ENCODE results near the gene HNRNPA1. TPM values are rescaled to one million over a fixed set of nuclear protein-coding genes. Genes with fewer than 3 reads are reported as not detected.

The HNRNPA1 gene
- total and polyA plus RNA-seq, 9 of the 15 experiments (the other 6 are each of a cell fraction or from before 2014, with no cell fraction given): 1,166 to 2,703 (median 1,815) TPM

GRCh38 chr12:54287261-54288157, 7.0 kb downstream of the HNRNPA1 start (continued):
- TF ChIP-seq TAF15 (IDR thresholded peaks at IDR 0.05; ENCODE audit: low read depth, low read length) (no peak), ZNF561 (CRISPR knock-in tag; conservative IDR thresholded peaks at IDR 0.05) (no peak), TAF9B (IDR thresholded peaks at IDR 0.05; ENCODE audit: partially characterized antibody) (no peak), ZNF644 (tag; IDR thresholded peaks at IDR 0.05; ENCODE audit: low read depth) (no peak), PYGO2 (tag; IDR thresholded peaks at IDR 0.05) (no peak), ZNF583 (CRISPR knock-in tag; IDR thresholded peaks at IDR 0.05) (no peak), THRA (IDR thresholded peaks at IDR 0.05) (no peak), ZNF316 (IDR thresholded peaks at IDR 0.05) (no peak), BRF2 (IDR thresholded peaks at IDR 0.05; ENCODE audit: borderline replicate concordance, insufficient read depth, insufficient read length) (no peak), IRF2 (CRISPR knock-in tag; IDR thresholded peaks at IDR 0.05) (no peak), MTA2 (IDR thresholded peaks at IDR 0.05; ENCODE audit: low read depth) (no peak), MYBL2 (IDR thresholded peaks at IDR 0.05; ENCODE audit: low read depth) (no peak), MYBL2 (CRISPR knock-in tag; IDR thresholded peaks at IDR 0.05; ENCODE audit: borderline replicate concordance) (no peak), FUS (optimal IDR thresholded peaks at IDR 0.05; ENCODE audit: low read depth, low read length) (no peak), HDAC6 (IDR thresholded peaks at IDR 0.05; ENCODE audit: low read depth, low read length) (no peak), CCAR2 (IDR thresholded peaks at IDR 0.05; ENCODE audit: low read depth, low read length) (no peak), KDM1A (IDR thresholded peaks at IDR 0.05) (no peak), TGIF2 (CRISPR knock-in tag; IDR thresholded peaks at IDR 0.05) (no peak), ZBTB7A (IDR thresholded peaks at IDR 0.05; ENCODE audit: borderline replicate concordance, control insufficient read depth, low read depth, low read length) (no peak), TCF15 (CRISPR knock-in tag; IDR thresholded peaks at IDR 0.05) (no peak), ZNF785 (CRISPR knock-in tag; IDR thresholded peaks at IDR 0.05) (no peak), PPARD (CRISPR knock-in tag; IDR thresholded peaks at IDR 0.05) (no peak), ZNF174 (CRISPR knock-in tag; IDR thresholded peaks at IDR 0.05) (no peak; the same call in 1 of the 2 replicates), SRSF3 (IDR thresholded peaks at IDR 0.05; ENCODE audit: insufficient read depth, low read length) (no peak), SAFB (IDR thresholded peaks at IDR 0.05; ENCODE audit: borderline replicate concordance, low read depth, low read length) (no peak), GTF2A2 (tag; IDR thresholded peaks at IDR 0.05) (no peak; the same call in 1 of the 2 replicates), SMARCC2 (IDR thresholded peaks at IDR 0.05; ENCODE audit: low read depth) (no peak), ZNF41 (CRISPR knock-in tag; conservative IDR thresholded peaks at IDR 0.05) (no peak), EWSR1 (IDR thresholded peaks at IDR 0.05; ENCODE audit: borderline replicate concordance, low read depth, partially characterized antibody) (no peak)

All from K562 (cell line).